Measurements from ENCODE around the gene AQP5.
"Not testable (repeated sequence)": the region's sequence is repeated elsewhere in the genome, so short reads cannot be mapped to it uniquely, and the experiment has no call there.

GRCh38 chr12:49989400-49989799 lies 27.7 kb downstream of the AQP5 start:
- not testable (repeated sequence) for TF ChIP-seq CTCF (IDR thresholded peaks at IDR 0.05; ENCODE audit: extremely low read depth in 1 of 2, insufficient read depth in 1 of 2, low read depth in 1 of 2, low read length in 2 of 2); POLR2A (IDR thresholded peaks at IDR 0.05; ENCODE audit: low read depth, low read length); MAX (IDR thresholded peaks at IDR 0.05; ENCODE audit: insufficient read depth, insufficient read length); MYC (IDR thresholded peaks at IDR 0.05; ENCODE audit: low read depth, low read length); POLR2AphosphoS5 (IDR thresholded peaks at IDR 0.05; ENCODE audit: insufficient read depth, low read depth, low read length)

Data from endothelial cell of umbilical vein (primary cell).